ENCODE measurements around the gene PCNX4.

Gene PCNX4

DNA sequence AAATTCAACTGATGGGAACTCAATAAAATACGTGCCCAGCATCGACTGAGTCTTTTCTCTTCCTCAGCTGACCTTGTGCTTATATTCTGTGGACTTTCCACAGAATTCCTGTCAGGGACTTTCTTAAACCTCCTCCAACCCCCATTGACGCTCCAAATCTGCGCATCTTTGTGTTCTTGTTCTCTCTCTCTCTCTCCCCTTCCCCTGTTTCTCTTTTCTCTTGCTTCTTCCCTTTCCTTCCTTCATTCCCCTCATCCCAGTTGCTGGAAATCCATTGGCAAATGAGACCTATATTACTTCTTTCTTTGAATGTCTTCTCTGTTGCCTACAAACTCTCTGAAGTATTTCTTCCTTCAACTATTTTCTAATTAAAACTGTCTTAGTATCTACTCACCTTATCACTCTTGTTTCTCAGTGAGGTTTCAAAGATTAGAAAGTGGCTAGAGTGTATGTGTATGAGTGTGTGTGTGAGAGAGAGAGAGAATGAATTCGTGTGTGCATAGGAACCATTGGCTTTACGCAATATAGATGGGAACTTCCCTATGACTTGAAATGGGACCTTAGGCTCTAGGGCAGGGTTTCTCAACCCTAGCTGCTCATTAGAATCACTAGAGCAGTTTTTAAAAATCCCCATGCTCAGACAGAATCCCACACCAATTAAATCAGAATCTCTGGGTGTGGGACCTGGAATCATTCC is 115.3 kb downstream of the PCNX4 start:
- Histone ChIP-seq H3K27ac (ENCODE audit: low read depth, low read length) (no peak overlapping the region), H3K9ac (ENCODE audit: low read depth, low read length) (no peak overlapping the region), H3K4me1 (ENCODE audit: control insufficient read depth, insufficient read depth, low read length) (peaks cover 27% of the 10 kb centered on the region), H3K27me3 (ENCODE audit: control insufficient read depth, insufficient read depth, low read length) (no peaks in the 10 kb centered on the region), H3K36me3 (ENCODE audit: control insufficient read depth, insufficient read depth, low read length) (no peaks in the 10 kb centered on the region), H3K9me3 (ENCODE audit: control insufficient read depth, insufficient read depth, low read length) (no peaks in the 10 kb centered on the region), H3K4me3 (ENCODE audit: low read depth, low read length) (no peak overlapping the region)

DNA sequence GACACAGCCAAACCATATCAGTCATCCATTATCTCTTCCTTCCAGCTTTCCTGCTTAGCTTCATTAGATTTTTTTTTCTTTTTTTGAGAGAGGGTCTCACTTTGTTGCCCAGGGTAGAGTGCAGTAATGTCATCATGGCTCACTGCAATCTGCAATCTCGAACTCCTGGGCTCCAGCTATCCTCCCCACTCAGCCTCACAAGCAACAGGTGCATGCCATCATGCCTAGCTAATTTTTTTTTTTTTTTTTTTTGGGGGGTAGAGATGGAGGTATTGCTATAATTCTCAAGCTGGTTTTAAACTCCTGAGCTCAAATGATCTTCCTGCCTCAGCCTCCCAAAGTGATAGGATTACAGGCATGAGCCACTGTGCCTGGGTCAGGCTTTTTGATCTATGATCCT is 119.0 kb downstream of the PCNX4 start:
- Histone ChIP-seq H3K4me1 (ENCODE audit: control insufficient read depth, insufficient read depth, low read length) (peaks cover 10% of the 10 kb centered on the region), H3K27me3 (ENCODE audit: control insufficient read depth, insufficient read depth, low read length) (no peaks in the 10 kb centered on the region), H3K4me3 (ENCODE audit: low read depth, low read length) (no peak overlapping the region), H3K9ac (ENCODE audit: low read depth, low read length) (no peak overlapping the region), H3K36me3 (ENCODE audit: control insufficient read depth, insufficient read depth, low read length) (no peaks in the 10 kb centered on the region), H3K9me3 (ENCODE audit: control insufficient read depth, insufficient read depth, low read length) (no peaks in the 10 kb centered on the region), H3K27ac (ENCODE audit: low read depth, low read length) (no peak overlapping the region)

DNA sequence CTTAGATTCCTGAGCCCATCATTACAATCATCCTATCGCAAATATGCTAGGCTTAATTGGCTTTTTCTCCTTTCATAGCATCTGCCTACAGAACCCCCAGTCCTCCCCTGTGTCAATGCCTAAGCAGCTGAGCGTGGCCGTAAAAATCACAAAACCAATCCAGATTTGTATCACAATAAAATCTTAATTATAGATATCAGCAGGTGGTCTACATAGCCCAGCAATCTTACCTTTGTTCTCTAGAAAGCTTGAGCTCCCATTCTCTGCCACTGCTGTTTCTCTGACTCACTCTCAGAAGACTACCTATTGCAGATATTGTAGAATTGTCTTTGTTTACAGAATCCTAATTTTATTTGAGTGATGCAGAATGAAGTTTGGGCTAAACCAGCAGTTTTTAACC is 119.4 kb downstream of the PCNX4 start:
- H3K27ac ChIP-seq (ENCODE audit: low read depth, low read length), result no peak overlapping the region

DNA sequence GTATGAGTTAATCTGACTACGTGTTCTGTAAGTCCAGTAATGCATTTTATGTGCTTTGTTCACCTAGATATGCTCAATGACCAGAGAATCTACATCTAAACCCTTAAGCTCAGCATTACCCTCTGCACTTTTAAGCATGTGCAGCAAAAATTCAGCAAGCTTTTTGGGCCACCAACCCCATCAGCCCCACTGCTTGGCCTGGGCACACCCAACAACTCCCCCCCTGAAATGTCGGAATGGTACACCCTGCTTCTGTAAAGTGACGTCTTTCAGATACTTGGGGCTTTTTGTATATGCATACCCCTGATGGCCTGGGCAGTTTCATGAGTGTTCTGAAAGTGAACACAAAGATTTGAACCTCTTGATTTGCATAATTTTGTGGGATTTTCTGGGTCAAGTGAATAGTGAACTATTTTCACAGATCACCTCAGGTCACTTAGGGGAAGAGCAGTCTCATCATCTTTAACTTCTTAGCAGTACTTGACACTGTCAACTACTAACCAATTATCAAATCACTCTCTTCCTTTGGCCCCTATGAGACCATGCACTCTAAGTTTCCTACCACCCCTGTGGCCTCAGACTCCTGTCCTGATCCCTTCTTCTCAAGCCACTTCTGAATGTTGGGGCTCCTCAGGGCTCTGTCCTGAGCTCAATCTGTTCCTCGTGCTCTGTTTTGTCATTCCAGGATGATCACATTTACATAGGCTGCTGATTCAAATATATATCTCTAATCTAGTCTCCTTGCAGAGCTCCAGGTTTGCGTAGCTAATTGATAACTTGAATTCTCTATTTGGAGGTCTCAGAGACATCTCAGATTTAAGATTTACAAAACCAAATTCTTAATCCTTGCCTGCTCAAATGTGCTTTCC is 121.0 kb downstream of the PCNX4 start:
- Histone ChIP-seq H3K36me3 (ENCODE audit: control insufficient read depth, insufficient read depth, low read length) (no peaks in the 10 kb centered on the region), H3K9me3 (ENCODE audit: control insufficient read depth, insufficient read depth, low read length) (no peaks in the 10 kb centered on the region), H3K9ac (ENCODE audit: low read depth, low read length) (no peak overlapping the region), H3K27me3 (ENCODE audit: control insufficient read depth, insufficient read depth, low read length) (no peaks in the 10 kb centered on the region), H3K4me3 (ENCODE audit: low read depth, low read length) (no peak overlapping the region), H3K27ac (ENCODE audit: low read depth, low read length) (no peak overlapping the region), H3K4me1 (ENCODE audit: control insufficient read depth, insufficient read depth, low read length) (peaks cover 10% of the 10 kb centered on the region)

More for the DNA sequence above, 119.4 kb downstream of the PCNX4 start:
- H3K9me3 ChIP-seq (ENCODE audit: control insufficient read depth, insufficient read depth, low read length), result no peaks in the 10 kb centered on the region
- no peaks in the 10 kb centered on the region for H3K27me3 ChIP-seq (ENCODE audit: control insufficient read depth, insufficient read depth, low read length)
- no peak overlapping the region for H3K9ac ChIP-seq (ENCODE audit: low read depth, low read length)
- peaks cover 10% of the 10 kb centered on the region for H3K4me1 ChIP-seq (ENCODE audit: control insufficient read depth, insufficient read depth, low read length)
- no peaks in the 10 kb centered on the region for H3K36me3 ChIP-seq (ENCODE audit: control insufficient read depth, insufficient read depth, low read length)
- H3K4me3 ChIP-seq (ENCODE audit: low read depth, low read length), result no peak overlapping the region

DNA sequence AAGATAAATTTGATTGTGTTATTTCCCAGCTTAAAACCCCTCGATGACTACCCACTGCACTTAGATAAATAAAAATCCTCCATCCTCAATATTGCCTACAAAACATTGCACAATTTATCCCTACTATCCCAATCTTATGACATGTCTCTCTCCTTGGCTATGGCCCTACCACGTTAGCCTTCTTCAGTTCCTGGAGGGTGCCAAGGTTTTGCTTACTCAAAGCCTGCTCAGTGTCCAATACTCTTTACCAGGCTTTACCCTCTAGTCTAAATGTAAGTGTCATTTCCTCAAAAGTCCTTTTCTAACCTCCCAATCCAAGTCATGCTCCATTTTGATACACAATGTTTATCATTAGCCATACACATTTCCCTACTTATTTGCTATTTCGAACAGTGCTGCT is 122.3 kb downstream of the PCNX4 start:
- Histone ChIP-seq H3K9ac (ENCODE audit: low read depth, low read length) (no peak overlapping the region), H3K9me3 (ENCODE audit: control insufficient read depth, insufficient read depth, low read length) (no peaks in the 10 kb centered on the region), H3K36me3 (ENCODE audit: control insufficient read depth, insufficient read depth, low read length) (no peaks in the 10 kb centered on the region), H3K4me3 (ENCODE audit: low read depth, low read length) (no peak overlapping the region), H3K27me3 (ENCODE audit: control insufficient read depth, insufficient read depth, low read length) (no peaks in the 10 kb centered on the region), H3K27ac (ENCODE audit: low read depth, low read length) (no peak overlapping the region), H3K4me1 (ENCODE audit: control insufficient read depth, insufficient read depth, low read length) (peaks cover 10% of the 10 kb centered on the region)

DNA sequence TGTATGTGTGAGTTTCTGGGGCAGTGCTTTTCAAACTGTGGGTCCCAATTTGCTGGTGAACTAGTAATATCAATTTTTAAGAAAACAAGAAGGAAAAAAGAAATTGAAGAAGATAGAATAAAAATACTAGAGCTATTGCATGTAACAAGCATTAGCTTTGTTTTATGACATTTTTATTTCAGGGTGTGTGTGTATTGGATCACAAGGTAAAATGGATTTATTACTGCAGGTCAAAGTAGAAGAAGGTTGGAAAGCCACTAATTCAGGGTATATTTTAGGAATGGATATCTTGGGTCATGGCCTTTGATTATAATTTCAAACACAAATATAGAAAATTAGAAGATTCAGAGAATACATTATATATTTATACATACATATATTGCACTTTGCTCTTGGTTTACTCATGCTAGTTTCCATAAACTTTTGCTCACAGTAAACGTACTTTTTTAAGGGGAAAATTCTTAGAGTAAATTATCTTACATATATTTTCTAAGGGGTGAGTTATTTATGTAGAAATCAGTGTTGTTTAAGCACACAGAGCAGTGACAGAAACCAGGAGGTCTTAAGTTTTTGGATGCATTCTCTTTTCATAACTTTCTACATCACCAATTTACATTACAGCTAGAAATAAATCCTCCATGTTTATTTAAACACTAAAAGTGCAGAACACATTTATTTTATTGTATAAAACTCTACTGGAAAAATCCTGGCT is 122.8 kb downstream of the PCNX4 start:
- no peaks in the 10 kb centered on the region for H3K27me3 ChIP-seq (ENCODE audit: control insufficient read depth, insufficient read depth, low read length)
- H3K4me3 ChIP-seq (ENCODE audit: low read depth, low read length), result no peak overlapping the region
- H3K27ac ChIP-seq (ENCODE audit: low read depth, low read length), result no peak overlapping the region
- peaks cover 10% of the 10 kb centered on the region for H3K4me1 ChIP-seq (ENCODE audit: control insufficient read depth, insufficient read depth, low read length)
- H3K9me3 ChIP-seq (ENCODE audit: control insufficient read depth, insufficient read depth, low read length), result no peaks in the 10 kb centered on the region
- no peaks in the 10 kb centered on the region for H3K36me3 ChIP-seq (ENCODE audit: control insufficient read depth, insufficient read depth, low read length)
- no peak overlapping the region for H3K9ac ChIP-seq (ENCODE audit: low read depth, low read length)

DNA sequence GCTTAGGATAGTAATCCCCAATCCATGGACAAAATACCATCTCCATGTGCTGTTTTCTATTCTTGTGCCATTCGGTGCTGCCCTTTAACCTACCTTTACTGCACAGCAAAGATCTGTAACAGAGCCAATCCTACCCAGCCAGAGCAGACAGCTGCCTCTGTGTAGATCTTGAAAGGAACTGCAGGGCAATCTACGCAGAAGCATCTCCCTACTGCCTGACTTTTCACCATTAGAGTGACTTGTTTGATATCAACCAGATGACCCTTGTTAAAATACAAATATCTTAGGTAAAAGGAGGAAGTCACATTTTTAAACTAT is 123.4 kb downstream of the PCNX4 start:
- Histone ChIP-seq H3K27me3 (ENCODE audit: control insufficient read depth, insufficient read depth, low read length) (no peaks in the 10 kb centered on the region), H3K9me3 (ENCODE audit: control insufficient read depth, insufficient read depth, low read length) (no peaks in the 10 kb centered on the region), H3K4me3 (ENCODE audit: low read depth, low read length) (no peak overlapping the region), H3K36me3 (ENCODE audit: control insufficient read depth, insufficient read depth, low read length) (no peaks in the 10 kb centered on the region), H3K9ac (ENCODE audit: low read depth, low read length) (no peak overlapping the region), H3K4me1 (ENCODE audit: control insufficient read depth, insufficient read depth, low read length) (peaks cover 10% of the 10 kb centered on the region), H3K27ac (ENCODE audit: low read depth, low read length) (no peak overlapping the region)

DNA sequence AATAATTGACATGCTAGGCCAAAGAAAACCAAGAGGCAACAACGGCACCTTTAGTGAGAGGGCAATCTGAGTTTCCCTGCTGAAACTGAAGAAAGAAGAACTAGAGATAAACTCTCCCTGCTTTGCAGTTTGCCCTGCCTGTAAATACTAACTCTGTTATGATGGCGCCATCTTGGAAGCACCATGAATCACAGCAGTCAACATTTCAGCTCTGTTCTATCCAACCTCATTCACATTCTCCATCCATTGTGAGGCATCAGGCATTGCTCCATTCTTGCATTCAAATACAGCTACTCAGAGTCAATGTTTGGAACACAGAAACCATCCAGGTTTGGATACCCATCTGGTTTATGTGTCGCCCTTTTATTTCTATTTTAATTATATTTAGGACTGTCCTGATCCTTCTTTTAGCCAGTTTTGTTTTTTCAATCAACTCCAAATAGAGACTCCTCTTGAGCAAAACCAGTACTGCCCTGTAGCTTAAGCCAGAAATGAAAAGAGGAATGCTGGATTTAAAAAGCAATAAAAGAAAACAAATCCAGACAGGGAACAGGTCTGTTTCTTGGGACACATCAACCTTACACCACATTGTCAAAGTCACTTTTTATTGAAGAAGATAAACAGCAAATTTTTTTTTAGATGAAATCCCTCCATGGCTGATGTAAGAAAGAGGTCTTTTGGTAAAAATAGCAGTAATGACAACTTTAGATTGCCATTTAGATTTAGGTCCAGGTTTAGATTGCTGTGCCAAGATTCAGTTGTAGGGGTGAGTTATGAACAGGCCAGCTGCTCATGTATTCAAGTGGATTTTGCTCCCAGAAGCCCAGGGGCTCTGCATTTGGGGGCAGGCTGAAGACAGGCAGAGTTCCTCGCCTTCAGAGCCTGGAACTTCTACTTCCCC is 124.0 kb downstream of the PCNX4 start:
- H3K4me3 ChIP-seq (ENCODE audit: low read depth, low read length), result no peak overlapping the region
- no peak overlapping the region for H3K9ac ChIP-seq (ENCODE audit: low read depth, low read length)
- H3K27me3 ChIP-seq (ENCODE audit: control insufficient read depth, insufficient read depth, low read length), result no peaks in the 10 kb centered on the region
- H3K4me1 ChIP-seq (ENCODE audit: control insufficient read depth, insufficient read depth, low read length), result peaks cover 10% of the 10 kb centered on the region
- no peaks in the 10 kb centered on the region for H3K36me3 ChIP-seq (ENCODE audit: control insufficient read depth, insufficient read depth, low read length)
- no peak overlapping the region for H3K27ac ChIP-seq (ENCODE audit: low read depth, low read length)
- H3K9me3 ChIP-seq (ENCODE audit: control insufficient read depth, insufficient read depth, low read length), result no peaks in the 10 kb centered on the region

DNA sequence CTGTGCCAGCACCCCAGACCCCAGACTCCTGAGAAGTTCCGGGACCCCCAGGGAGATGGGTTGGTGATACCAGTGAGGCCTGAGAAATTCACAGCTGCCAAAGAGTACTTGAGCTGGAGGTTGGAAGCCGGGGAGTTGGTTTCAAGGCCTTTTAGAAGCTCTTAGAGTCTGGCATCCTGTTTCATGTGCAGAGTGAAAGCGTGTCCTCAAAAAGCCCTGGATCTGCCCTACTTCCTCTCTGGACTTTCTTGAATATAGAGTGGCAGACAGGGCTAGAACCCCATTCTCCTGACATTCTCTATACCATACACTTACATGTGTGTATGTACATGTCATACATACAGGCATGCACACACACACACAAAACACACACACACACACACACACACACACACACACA is 126.0 kb downstream of the PCNX4 start:
- Histone ChIP-seq H3K36me3 (ENCODE audit: control insufficient read depth, insufficient read depth, low read length) (no peaks in the 10 kb centered on the region), H3K9me3 (ENCODE audit: control insufficient read depth, insufficient read depth, low read length) (no peaks in the 10 kb centered on the region), H3K9ac (ENCODE audit: low read depth, low read length) (no peak overlapping the region), H3K4me3 (ENCODE audit: low read depth, low read length) (no peak overlapping the region), H3K27ac (ENCODE audit: low read depth, low read length) (no peak overlapping the region), H3K4me1 (ENCODE audit: control insufficient read depth, insufficient read depth, low read length) (no peaks in the 10 kb centered on the region), H3K27me3 (ENCODE audit: control insufficient read depth, insufficient read depth, low read length) (no peaks in the 10 kb centered on the region)
